GM12878 (cell line): Measurements from ENCODE around the gene MYO16. TPM values are rescaled to one million over a fixed set of nuclear protein-coding genes. Genes with fewer than 3 reads are reported as not detected.

Experiments
- ATAC-seq: fragments of 200-7000 bp; cut with Tn5 transposase; 3 replicates; pipeline ENCODE4 v1.9.1; 2020; ENCODE audit warnings: mild to moderate bottlenecking, moderate library complexity
- BruUV-seq: library from RNA; stranded (reverse); fragments of 400-500 nt; replicated peaks from 2 replicates; lab custom pipeline; 2021; lab: Mats Ljungman, UMichigan
- CTCF ChIA-PET: fragments of 300-600 bp; sonication (Branson Sonifier 250); formaldehyde crosslinking; extraction: SDS; loops from one replicate; lab custom pipeline; 2021; ENCODE audit warnings: inconsistent platforms; lab: Yijun Ruan, JAX
- POLR2A ChIA-PET: fragments of 350-600 bp; formaldehyde crosslinking; extraction: SDS; loops from one replicate; lab custom pipeline; 2021; ENCODE audit warnings: inconsistent platforms; lab: Charles Lee
- RAD21 ChIA-PET: fragments of 300-600 bp; sonication (Branson Sonifier 250); formaldehyde crosslinking; loops from one replicate; lab custom pipeline; 2023; ENCODE audit warnings: antibody characterized with exemption; ENCODE audit not compliant: unreplicated experiment; lab: Charles Lee
- SMC1A ChIA-PET: fragments of 300-600 bp; sonication (Branson Sonifier 250); formaldehyde crosslinking; loops from one replicate; lab custom pipeline; 2023; ENCODE audit not compliant: unreplicated experiment, uncharacterized antibody; lab: Charles Lee
- DNase-seq: peaks from one replicate; pipeline ENCODE4 v3.0.0-alpha.2; 2011; ENCODE audit warnings: low read depth, low spot score
- FAIRE-seq: peaks from 3 replicates; lab custom pipeline; 2011; peaks lifted over from hg19 to GRCh38; lab: Jason Lieb, UNC
- H2AFZ ChIP-seq: 2 replicates; pipeline ENCODE4 v1.6.0; 2011; ENCODE audit warnings: low read depth, low read length, control low read depth; ENCODE audit not compliant: control insufficient read depth
- H3K27ac ChIP-seq: 2 replicates; pipeline ENCODE4 v1.5.1; 2011; ENCODE audit warnings: control low read depth; ENCODE audit not compliant: control insufficient read depth, insufficient read depth
- H3K27me3 ChIP-seq, 2 experiments: replicated peaks in 1 of 2; 2 replicates each; pipeline versions ENCODE4 v1.6.0 to v1.6.1; 2011; ENCODE audit warnings: low read length in 1 of 2; ENCODE audit not compliant: control insufficient read depth in 2 of 2, insufficient read depth in 2 of 2
- H3K36me3 ChIP-seq, 2 experiments: 2 replicates each; pipeline ENCODE4 v1.5.1; 2011; ENCODE audit warnings: low read length in 1 of 2; ENCODE audit not compliant: control insufficient read depth in 2 of 2, insufficient read depth in 2 of 2
- H3K4me1 ChIP-seq: 2 replicates; pipeline ENCODE4 v1.6.1; 2011; ENCODE audit warnings: mild to moderate bottlenecking, low read length, moderate library complexity, mixed read lengths; ENCODE audit not compliant: control insufficient read depth, insufficient read depth
- H3K4me2 ChIP-seq: 2 replicates; pipeline ENCODE4 v1.6.0; 2011; ENCODE audit warnings: control low read depth; ENCODE audit not compliant: control insufficient read depth, insufficient read depth
- H3K4me3 ChIP-seq: fragments of 200-600 bp; sonication (generic); 2 replicates; pipeline ENCODE4 v1.5.1; 2016
- H3K79me2 ChIP-seq: 2 replicates; pipeline ENCODE4 v1.6.0; 2011; ENCODE audit warnings: low read length; ENCODE audit not compliant: control insufficient read depth, insufficient read depth
- H3K9ac ChIP-seq: 2 replicates; pipeline ENCODE4 v1.8.0; 2011; ENCODE audit warnings: low read length, control low read depth, mixed read lengths; ENCODE audit not compliant: control insufficient read depth, insufficient read depth
- H3K9me3 ChIP-seq: replicated peaks from 3 replicates; pipeline ENCODE4 v1.5.1; 2011; ENCODE audit warnings: mild to moderate bottlenecking, low read length; ENCODE audit not compliant: control insufficient read depth, insufficient read depth
- H4K20me1 ChIP-seq: 2 replicates; pipeline ENCODE4 v1.6.0; 2011; ENCODE audit not compliant: control insufficient read depth, insufficient read depth
- EZH2 ChIP-seq: IDR thresholded peaks from 2 replicates; pipeline ENCODE4 v1.6.1; 2012; ENCODE audit warnings: low read depth, mild to moderate bottlenecking, control low read depth, inconsistent platforms, low read length, borderline replicate concordance; ENCODE audit not compliant: control insufficient read depth
- NR2C2 ChIP-seq: IDR thresholded peaks from 2 replicates; pipeline ENCODE4 v1.6.1; 2011; ENCODE audit warnings: borderline replicate concordance, low read depth; ENCODE audit not compliant: control insufficient read depth, insufficient read length
- POLR2AphosphoS2 ChIP-seq: IDR thresholded peaks from 2 replicates; pipeline ENCODE4 v1.6.1; 2011; ENCODE audit warnings: low read depth, mild to moderate bottlenecking, low read length, improper control_type of control experiment, moderate library complexity
- SMAD5 ChIP-seq: IDR thresholded peaks from 2 replicates; pipeline ENCODE4 v1.6.1; 2016; ENCODE audit warnings: antibody characterized with exemption, low read depth
- SREBF1 ChIP-seq: IDR thresholded peaks from 2 replicates; pipeline ENCODE4 v1.6.1; 2012; ENCODE audit warnings: mild to moderate bottlenecking, low read length
- ZZZ3 ChIP-seq: IDR thresholded peaks from 2 replicates; pipeline ENCODE4 v1.6.1; 2011; ENCODE audit warnings: low read depth; ENCODE audit not compliant: control insufficient read depth, insufficient read length
- WGBS: methylation state at CpG from one replicate; pipeline ENCODE4 v1.1.6; 2016; ENCODE audit warnings: low lambda C conversion rate; ENCODE audit not compliant: insufficient replicate concordance, insufficient coverage; ENCODE audit errors: missing lambda C conversion rate; 5-methylcytosine and 5-hydroxymethylcytosine counted together
- in situ Hi-C: fragments of 300-500 bp; cut with MboI; formaldehyde crosslinking; loops from 9 replicates; pipeline ENCODE4 v1.14.3; 2018; ENCODE audit warnings: mixed read lengths
- intact Hi-C: fragments of 100-400 bp; cut with micrococcal nuclease; formaldehyde crosslinking; loops from one replicate; pipeline ENCODE4 v1.14.2; 2022; ENCODE audit not compliant: unreplicated experiment
- polyA plus RNA-seq, 11 experiments: library from polyadenylated mRNA; depleted of rRNA in 4 of 11; unstranded in 6 of 11; stranded (reverse) in 5 of 11; fragments of >200 nt; fragmentation: Nextera tagmentation in 4 of 11; fragmentation: Illumina TruSeq in 1 of 11; extraction: Ambion mirVana in 4 of 11; extraction: Trizol in 1 of 11; gene quantifications; 1 replicate in 1 of 11; 2 replicates in 10 of 11; pipeline versions ENCODE4 v1.2.1 to v1.2.3, GENCODE V29; 2011 to 2016; ENCODE audit warnings: inconsistent platforms in 2 of 11, missing spikeins in 2 of 11, low read depth in 1 of 11
- total RNA-seq, 4 experiments: library from RNA; depleted of rRNA in 3 of 4; stranded (reverse); fragments of >200 nt in 3 of 4; fragmentation: Illumina TruSeq in 1 of 4; extraction: Trizol in 1 of 4; gene quantifications; 2 replicates each; pipeline versions ENCODE4 v1.2.1 to v1.2.3, GENCODE V29; 2013 to 2021
- TF ChIP-seq, protein P1 (sequence below): IDR thresholded peaks from 2 replicates; pipeline ENCODE4 v1.6.1; 2011; ENCODE audit warnings: borderline replicate concordance, low read depth, mild to moderate bottlenecking, moderate library complexity, mixed read lengths, low read length; ENCODE audit not compliant: insufficient read depth; ENCODE audit errors: extremely low read length
- TF ChIP-seq, protein P2 (sequence below): IDR thresholded peaks from 2 replicates; pipeline ENCODE4 v1.6.1; 2011; ENCODE audit warnings: low read depth, low read length, improper control_type of control experiment, borderline replicate concordance

MYO16 gene
- total and polyA plus RNA-seq, 10 of the 15 experiments (the other 5 are each of a cell fraction or from before 2014, with no cell fraction given), result under 0.01 to 1.7 (median 0.05) TPM; not detected in 4

DNA sequence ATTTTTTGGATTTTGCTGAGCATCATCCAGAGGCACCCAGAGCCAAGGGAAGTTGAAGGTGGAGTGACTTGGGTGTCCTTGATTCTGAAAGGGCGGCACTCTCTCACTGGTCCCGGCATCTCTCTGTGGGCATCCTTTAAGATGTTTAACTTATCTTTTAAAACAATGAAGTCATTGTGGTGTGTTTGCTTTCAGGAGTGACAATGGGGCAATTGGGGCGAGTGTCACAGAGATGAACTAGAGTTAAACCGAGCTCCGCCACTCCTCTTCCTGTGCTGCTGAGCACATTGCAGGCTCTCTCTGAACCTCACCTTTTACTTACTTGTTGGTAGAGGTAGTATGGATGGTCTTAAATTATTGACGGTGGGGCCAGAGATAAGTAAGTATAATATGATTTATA lies 295.7 kb downstream of the MYO16 start:
- Histone ChIP-seq H3K4me2 (no peak overlapping the region), H3K27ac (no peak overlapping the region), H3K27me3 (no peaks in the 10 kb centered on the region), H3K36me3 (no peaks in the 10 kb centered on the region), H3K4me1 (no peaks in the 10 kb centered on the region), H3K79me2 (no peaks in the 10 kb centered on the region), H3K9ac (no peak overlapping the region), H3K9me3 (no peaks in the 10 kb centered on the region), H3K4me3 (no peak overlapping the region), H4K20me1 (no peaks in the 10 kb centered on the region), H2AFZ (no peak overlapping the region)
- in situ Hi-C loops (no loop called here), intact Hi-C loops (no loop called here)
- no peak for FAIRE-seq
- no TSS peak for BruUV-seq
- RAD21 ChIA-PET, result no interaction called here
- DNase-seq, result no peak
- TF ChIP-seq ZZZ3 (no peak), SMAD5 (no peak), POLR2AphosphoS2 (no peak), SREBF1 (no peak), EZH2 (no peak), NR2C2 (no peak)
- TF ChIP-seq, protein P1, sequence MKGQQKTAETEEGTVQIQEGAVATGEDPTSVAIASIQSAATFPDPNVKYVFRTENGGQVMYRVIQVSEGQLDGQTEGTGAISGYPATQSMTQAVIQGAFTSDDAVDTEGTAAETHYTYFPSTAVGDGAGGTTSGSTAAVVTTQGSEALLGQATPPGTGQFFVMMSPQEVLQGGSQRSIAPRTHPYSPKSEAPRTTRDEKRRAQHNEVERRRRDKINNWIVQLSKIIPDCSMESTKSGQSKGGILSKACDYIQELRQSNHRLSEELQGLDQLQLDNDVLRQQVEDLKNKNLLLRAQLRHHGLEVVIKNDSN, result no peak
- TF ChIP-seq, protein P2, sequence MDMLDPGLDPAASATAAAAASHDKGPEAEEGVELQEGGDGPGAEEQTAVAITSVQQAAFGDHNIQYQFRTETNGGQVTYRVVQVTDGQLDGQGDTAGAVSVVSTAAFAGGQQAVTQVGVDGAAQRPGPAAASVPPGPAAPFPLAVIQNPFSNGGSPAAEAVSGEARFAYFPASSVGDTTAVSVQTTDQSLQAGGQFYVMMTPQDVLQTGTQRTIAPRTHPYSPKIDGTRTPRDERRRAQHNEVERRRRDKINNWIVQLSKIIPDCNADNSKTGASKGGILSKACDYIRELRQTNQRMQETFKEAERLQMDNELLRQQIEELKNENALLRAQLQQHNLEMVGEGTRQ, result no peak
- no peak for ATAC-seq
- SMC1A ChIA-PET, result no interaction called here
- POLR2A ChIA-PET, result no interaction called here
- 64% methylated on average over 6 of the region's 6 CpGs for WGBS
- CTCF ChIA-PET, result no interaction called here
